GM23248 (cell line): ENCODE measurements around the gene COX6B2.

Experiments
- EZH2 ChIP-seq: fragments of 200-600 bp; sonication (generic); IDR thresholded peaks from 2 replicates; pipeline ENCODE4 v1.6.1; 2018; ENCODE audit warnings: antibody characterized with exemption, mild to moderate bottlenecking; ENCODE audit not compliant: insufficient read depth, poor library complexity, severe bottlenecking
- EZH2phosphoT487 ChIP-seq: fragments of 200-600 bp; sonication (generic); IDR thresholded peaks from 2 replicates; pipeline ENCODE4 v1.6.1; 2018; ENCODE audit warnings: antibody characterized with exemption, moderate library complexity, mild to moderate bottlenecking, low read depth; ENCODE audit not compliant: insufficient read depth

DNA sequence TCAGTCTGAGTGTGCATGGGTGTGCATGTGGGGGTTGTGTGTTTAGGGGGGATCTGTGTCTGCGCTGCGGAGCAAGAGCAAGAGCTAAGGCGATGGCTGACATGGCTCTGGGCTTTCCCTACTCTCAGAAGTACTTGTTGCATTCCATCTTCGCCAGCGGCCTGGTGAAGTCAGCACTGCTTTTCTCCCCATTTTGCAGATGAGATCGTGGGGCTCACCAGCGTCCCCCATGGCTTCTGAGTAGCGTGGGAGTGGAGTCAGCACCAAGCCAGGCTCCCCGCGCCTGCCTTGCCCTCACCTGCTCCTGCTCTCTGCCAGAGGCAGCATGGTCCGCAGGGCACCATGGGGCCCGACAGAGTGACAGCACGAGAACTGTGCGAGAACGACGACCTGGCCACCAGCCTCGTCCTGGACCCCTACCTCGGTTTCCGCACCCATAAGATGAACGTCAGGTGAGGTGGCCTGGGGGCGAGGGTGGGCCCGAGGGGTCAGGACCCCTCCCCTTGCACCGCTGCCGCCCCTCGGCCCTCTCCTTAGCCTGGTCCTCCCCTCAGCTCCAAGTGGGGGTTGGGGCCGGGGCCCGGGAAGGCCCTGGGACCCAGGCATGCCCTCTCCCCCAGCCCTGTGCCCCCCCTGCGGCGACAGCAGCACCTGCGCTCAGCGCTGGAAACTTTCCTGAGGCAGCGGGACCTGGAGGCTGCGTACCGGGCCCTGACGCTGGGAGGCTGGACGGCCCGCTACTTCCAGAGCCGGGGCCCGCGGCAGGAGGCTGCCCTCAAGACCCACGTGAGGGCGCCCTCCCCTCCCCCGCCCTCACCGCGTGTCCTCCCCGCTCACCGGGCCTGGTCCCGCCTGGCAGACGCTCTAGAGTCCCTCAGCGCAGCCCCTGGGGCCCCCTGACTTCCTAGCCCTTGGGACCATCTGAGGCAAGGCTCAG is 12.7 kb downstream of the COX6B2 start:
- no peak for TF ChIP-seq EZH2
- no peak for TF ChIP-seq EZH2phosphoT487
